HEK293 (cell line): ENCODE measurements around the gene SLITRK5.

Experiments
- HOXC10 ChIP-seq: sonication (generic); formaldehyde crosslinking; IDR thresholded peaks from 2 replicates; pipeline ENCODE4 v1.8.1; 2023; ENCODE audit warnings: mild to moderate bottlenecking, missing genetic modification reagents
- PRDM4 ChIP-seq: fragments of 450-650 bp; formaldehyde crosslinking; IDR thresholded peaks from 2 replicates; pipeline ENCODE4 v1.5.1; 2017; ENCODE audit warnings: missing biosample characterization, missing genetic modification characterization
- RBAK ChIP-seq: fragments of 450-650 bp; formaldehyde crosslinking; IDR thresholded peaks from 2 replicates; pipeline ENCODE4 v1.5.1; 2016; ENCODE audit warnings: missing biosample characterization, missing genetic modification characterization
- REPIN1 ChIP-seq: fragments of 450-650 bp; formaldehyde crosslinking; IDR thresholded peaks from 2 replicates; pipeline ENCODE4 v1.5.1; 2017; ENCODE audit warnings: missing biosample characterization, missing genetic modification characterization, low read depth
- ZBTB20 ChIP-seq: fragments of 450-650 bp; formaldehyde crosslinking; IDR thresholded peaks from 2 replicates; pipeline ENCODE4 v1.5.1; 2016; ENCODE audit warnings: missing biosample characterization, missing genetic modification characterization
- ZNF140 ChIP-seq: fragments of 450-650 bp; formaldehyde crosslinking; IDR thresholded peaks from 2 replicates; pipeline ENCODE4 v1.5.1; 2016; ENCODE audit warnings: missing biosample characterization, missing genetic modification characterization
- ZNF18 ChIP-seq: fragments of 450-650 bp; formaldehyde crosslinking; IDR thresholded peaks from 2 replicates; pipeline ENCODE4 v1.5.1; 2016; ENCODE audit warnings: missing biosample characterization, missing genetic modification characterization
- ZNF2 ChIP-seq: fragments of 450-650 bp; formaldehyde crosslinking; IDR thresholded peaks from 2 replicates; pipeline ENCODE4 v1.5.1; 2016; ENCODE audit warnings: missing biosample characterization, missing genetic modification characterization
- ZNF211 ChIP-seq: fragments of 450-650 bp; formaldehyde crosslinking; IDR thresholded peaks from 2 replicates; pipeline ENCODE4 v1.5.1; 2016; ENCODE audit warnings: low read depth, missing biosample characterization, missing genetic modification characterization
- ZNF274 ChIP-seq, 2 experiments: fragments of 200-500 bp in 1 of 2; fragments of 450-650 bp in 1 of 2; sonication (Bioruptor generic) in 1 of 2; formaldehyde crosslinking in 1 of 2; IDR thresholded peaks; 2 replicates each; pipeline versions ENCODE4 v1.5.1 to v1.6.1; 2014 to 2016; ENCODE audit warnings: borderline replicate concordance in 1 of 2, inconsistent platforms in 1 of 2, low read length in 1 of 2, missing biosample characterization in 1 of 2, missing genetic modification characterization in 1 of 2
- ZNF366 ChIP-seq: fragments of 450-650 bp; formaldehyde crosslinking; conservative IDR thresholded peaks from 2 replicates; pipeline ENCODE4 v1.5.1; 2016; ENCODE audit warnings: missing biosample characterization, missing genetic modification characterization
- ZNF404 ChIP-seq: fragments of 450-650 bp; formaldehyde crosslinking; IDR thresholded peaks from 2 replicates; pipeline ENCODE4 v1.5.1; 2017; ENCODE audit warnings: missing biosample characterization, missing genetic modification characterization
- ZNF521 ChIP-seq: fragments of 450-650 bp; formaldehyde crosslinking; IDR thresholded peaks from 2 replicates; pipeline ENCODE4 v1.5.1; 2017; ENCODE audit warnings: missing biosample characterization, mild to moderate bottlenecking, missing genetic modification characterization
- ZNF623 ChIP-seq: fragments of 450-650 bp; formaldehyde crosslinking; IDR thresholded peaks from 2 replicates; pipeline ENCODE4 v1.5.1; 2016; ENCODE audit warnings: missing biosample characterization, missing genetic modification characterization
- ZNF624 ChIP-seq: fragments of 450-650 bp; formaldehyde crosslinking; IDR thresholded peaks from 2 replicates; pipeline ENCODE4 v1.5.1; 2017; ENCODE audit warnings: missing biosample characterization, missing genetic modification characterization
- ZNF707 ChIP-seq: fragments of 450-650 bp; formaldehyde crosslinking; IDR thresholded peaks from 2 replicates; pipeline ENCODE4 v1.5.1; 2016; ENCODE audit warnings: missing biosample characterization, missing genetic modification characterization
- ZNF776 ChIP-seq: fragments of 450-650 bp; formaldehyde crosslinking; IDR thresholded peaks from 2 replicates; pipeline ENCODE4 v1.5.0; 2017; ENCODE audit warnings: missing biosample characterization, missing genetic modification characterization, borderline replicate concordance
- TF ChIP-seq, protein P1 (sequence below): fragments of 450-650 bp; formaldehyde crosslinking; IDR thresholded peaks from 2 replicates; pipeline ENCODE4 v1.5.1; 2017; ENCODE audit warnings: missing biosample characterization, missing genetic modification characterization
- TF ChIP-seq, protein P2 (sequence below): fragments of 450-650 bp; formaldehyde crosslinking; IDR thresholded peaks from 2 replicates; pipeline ENCODE4 v1.5.1; 2016; ENCODE audit warnings: missing biosample characterization, missing genetic modification characterization
- TF ChIP-seq, protein P3 (sequence below): fragments of 450-650 bp; formaldehyde crosslinking; IDR thresholded peaks from 2 replicates; pipeline ENCODE4 v1.5.1; 2017; ENCODE audit warnings: missing biosample characterization, missing genetic modification characterization
- TF ChIP-seq, protein P4 (sequence below): fragments of 450-650 bp; formaldehyde crosslinking; IDR thresholded peaks from 2 replicates; pipeline ENCODE4 v1.5.1; 2016; ENCODE audit warnings: missing biosample characterization, missing genetic modification characterization
- TF ChIP-seq, protein P5 (sequence below): fragments of 450-650 bp; formaldehyde crosslinking; IDR thresholded peaks from 2 replicates; pipeline ENCODE4 v1.5.1; 2016; ENCODE audit warnings: missing biosample characterization, missing genetic modification characterization
- TF ChIP-seq, protein P6 (sequence below): fragments of 450-650 bp; formaldehyde crosslinking; IDR thresholded peaks from 2 replicates; pipeline ENCODE4 v1.5.1; 2016; ENCODE audit warnings: missing biosample characterization, missing genetic modification characterization
- TF ChIP-seq, protein P7 (sequence below): fragments of 450-650 bp; formaldehyde crosslinking; IDR thresholded peaks from 2 replicates; pipeline ENCODE4 v1.5.1; 2016; ENCODE audit warnings: missing biosample characterization, missing genetic modification characterization

SLITRK5 gene

GRCh38 chr13:87671031-87671752 lies at the start of gene SLITRK5 (continued):
- TF ChIP-seq, protein P1, sequence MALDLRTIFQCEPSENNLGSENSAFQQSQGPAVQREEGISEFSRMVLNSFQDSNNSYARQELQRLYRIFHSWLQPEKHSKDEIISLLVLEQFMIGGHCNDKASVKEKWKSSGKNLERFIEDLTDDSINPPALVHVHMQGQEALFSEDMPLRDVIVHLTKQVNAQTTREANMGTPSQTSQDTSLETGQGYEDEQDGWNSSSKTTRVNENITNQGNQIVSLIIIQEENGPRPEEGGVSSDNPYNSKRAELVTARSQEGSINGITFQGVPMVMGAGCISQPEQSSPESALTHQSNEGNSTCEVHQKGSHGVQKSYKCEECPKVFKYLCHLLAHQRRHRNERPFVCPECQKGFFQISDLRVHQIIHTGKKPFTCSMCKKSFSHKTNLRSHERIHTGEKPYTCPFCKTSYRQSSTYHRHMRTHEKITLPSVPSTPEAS (tag by site-specific recombination), result 0 out of 2 replicates have a peak, but pooled peaks have one; percentile 19
- TF ChIP-seq REPIN1 (tag by site-specific recombination) (no peak), ZNF140 (tag by site-specific recombination) (no peak), ZNF521 (tag by site-specific recombination) (no peak), ZNF776 (tag by site-specific recombination) (no peak), HOXC10 (CRISPR knock-in tag) (no peak), ZNF624 (no peak), RBAK (tag by site-specific recombination) (no peak), PRDM4 (tag by site-specific recombination) (no peak), ZNF404 (tag by site-specific recombination) (no peak), ZNF211 (no peak), ZNF707 (tag by site-specific recombination) (no peak), ZNF2 (tag by site-specific recombination) (no peak), ZBTB20 (tag by site-specific recombination) (peak; percentile 90), ZNF18 (tag by site-specific recombination) (no peak), ZNF274 (IDR thresholded peaks at IDR 0.05; ENCODE audit: low read length) (no peak), ZNF274 (tag by site-specific recombination; IDR thresholded peaks at IDR 0.05; ENCODE audit: borderline replicate concordance) (no peak), ZNF623 (tag by site-specific recombination) (no peak), ZNF366 (tag by site-specific recombination) (peak; percentile 46; the same call in 1 of the 2 replicates)
- TF ChIP-seq, protein P2, sequence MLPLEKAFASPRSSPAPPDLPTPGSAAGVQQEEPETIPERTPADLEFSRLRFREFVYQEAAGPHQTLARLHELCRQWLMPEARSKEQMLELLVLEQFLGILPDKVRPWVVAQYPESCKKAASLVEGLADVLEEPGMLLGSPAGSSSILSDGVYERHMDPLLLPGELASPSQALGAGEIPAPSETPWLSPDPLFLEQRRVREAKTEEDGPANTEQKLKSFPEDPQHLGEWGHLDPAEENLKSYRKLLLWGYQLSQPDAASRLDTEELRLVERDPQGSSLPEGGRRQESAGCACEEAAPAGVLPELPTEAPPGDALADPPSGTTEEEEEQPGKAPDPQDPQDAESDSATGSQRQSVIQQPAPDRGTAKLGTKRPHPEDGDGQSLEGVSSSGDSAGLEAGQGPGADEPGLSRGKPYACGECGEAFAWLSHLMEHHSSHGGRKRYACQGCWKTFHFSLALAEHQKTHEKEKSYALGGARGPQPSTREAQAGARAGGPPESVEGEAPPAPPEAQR (tag by site-specific recombination), result no peak
- TF ChIP-seq, protein P3, sequence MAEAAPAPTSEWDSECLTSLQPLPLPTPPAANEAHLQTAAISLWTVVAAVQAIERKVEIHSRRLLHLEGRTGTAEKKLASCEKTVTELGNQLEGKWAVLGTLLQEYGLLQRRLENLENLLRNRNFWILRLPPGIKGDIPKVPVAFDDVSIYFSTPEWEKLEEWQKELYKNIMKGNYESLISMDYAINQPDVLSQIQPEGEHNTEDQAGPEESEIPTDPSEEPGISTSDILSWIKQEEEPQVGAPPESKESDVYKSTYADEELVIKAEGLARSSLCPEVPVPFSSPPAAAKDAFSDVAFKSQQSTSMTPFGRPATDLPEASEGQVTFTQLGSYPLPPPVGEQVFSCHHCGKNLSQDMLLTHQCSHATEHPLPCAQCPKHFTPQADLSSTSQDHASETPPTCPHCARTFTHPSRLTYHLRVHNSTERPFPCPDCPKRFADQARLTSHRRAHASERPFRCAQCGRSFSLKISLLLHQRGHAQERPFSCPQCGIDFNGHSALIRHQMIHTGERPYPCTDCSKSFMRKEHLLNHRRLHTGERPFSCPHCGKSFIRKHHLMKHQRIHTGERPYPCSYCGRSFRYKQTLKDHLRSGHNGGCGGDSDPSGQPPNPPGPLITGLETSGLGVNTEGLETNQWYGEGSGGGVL (tag by site-specific recombination), result no peak
- TF ChIP-seq, protein P4, sequence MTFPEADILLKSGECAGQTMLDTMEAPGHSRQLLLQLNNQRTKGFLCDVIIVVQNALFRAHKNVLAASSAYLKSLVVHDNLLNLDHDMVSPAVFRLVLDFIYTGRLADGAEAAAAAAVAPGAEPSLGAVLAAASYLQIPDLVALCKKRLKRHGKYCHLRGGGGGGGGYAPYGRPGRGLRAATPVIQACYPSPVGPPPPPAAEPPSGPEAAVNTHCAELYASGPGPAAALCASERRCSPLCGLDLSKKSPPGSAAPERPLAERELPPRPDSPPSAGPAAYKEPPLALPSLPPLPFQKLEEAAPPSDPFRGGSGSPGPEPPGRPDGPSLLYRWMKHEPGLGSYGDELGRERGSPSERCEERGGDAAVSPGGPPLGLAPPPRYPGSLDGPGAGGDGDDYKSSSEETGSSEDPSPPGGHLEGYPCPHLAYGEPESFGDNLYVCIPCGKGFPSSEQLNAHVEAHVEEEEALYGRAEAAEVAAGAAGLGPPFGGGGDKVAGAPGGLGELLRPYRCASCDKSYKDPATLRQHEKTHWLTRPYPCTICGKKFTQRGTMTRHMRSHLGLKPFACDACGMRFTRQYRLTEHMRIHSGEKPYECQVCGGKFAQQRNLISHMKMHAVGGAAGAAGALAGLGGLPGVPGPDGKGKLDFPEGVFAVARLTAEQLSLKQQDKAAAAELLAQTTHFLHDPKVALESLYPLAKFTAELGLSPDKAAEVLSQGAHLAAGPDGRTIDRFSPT, result peak; percentile 88
- TF ChIP-seq, protein P5, sequence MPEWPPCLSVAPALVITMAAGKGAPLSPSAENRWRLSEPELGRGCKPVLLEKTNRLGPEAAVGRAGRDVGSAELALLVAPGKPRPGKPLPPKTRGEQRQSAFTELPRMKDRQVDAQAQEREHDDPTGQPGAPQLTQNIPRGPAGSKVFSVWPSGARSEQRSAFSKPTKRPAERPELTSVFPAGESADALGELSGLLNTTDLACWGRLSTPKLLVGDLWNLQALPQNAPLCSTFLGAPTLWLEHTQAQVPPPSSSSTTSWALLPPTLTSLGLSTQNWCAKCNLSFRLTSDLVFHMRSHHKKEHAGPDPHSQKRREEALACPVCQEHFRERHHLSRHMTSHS (tag by site-specific recombination), result no peak
- TF ChIP-seq, protein P6, sequence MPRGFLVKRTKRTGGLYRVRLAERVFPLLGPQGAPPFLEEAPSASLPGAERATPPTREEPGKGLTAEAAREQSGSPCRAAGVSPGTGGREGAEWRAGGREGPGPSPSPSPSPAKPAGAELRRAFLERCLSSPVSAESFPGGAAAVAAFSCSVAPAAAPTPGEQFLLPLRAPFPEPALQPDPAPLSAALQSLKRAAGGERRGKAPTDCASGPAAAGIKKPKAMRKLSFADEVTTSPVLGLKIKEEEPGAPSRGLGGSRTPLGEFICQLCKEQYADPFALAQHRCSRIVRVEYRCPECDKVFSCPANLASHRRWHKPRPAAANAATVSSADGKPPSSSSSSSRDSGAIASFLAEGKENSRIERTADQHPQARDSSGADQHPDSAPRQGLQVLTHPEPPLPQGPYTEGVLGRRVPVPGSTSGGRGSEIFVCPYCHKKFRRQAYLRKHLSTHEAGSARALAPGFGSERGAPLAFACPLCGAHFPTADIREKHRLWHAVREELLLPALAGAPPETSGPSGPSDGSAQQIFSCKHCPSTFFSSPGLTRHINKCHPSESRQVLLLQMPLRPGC (tag by site-specific recombination), result no peak
- TF ChIP-seq, protein P7, sequence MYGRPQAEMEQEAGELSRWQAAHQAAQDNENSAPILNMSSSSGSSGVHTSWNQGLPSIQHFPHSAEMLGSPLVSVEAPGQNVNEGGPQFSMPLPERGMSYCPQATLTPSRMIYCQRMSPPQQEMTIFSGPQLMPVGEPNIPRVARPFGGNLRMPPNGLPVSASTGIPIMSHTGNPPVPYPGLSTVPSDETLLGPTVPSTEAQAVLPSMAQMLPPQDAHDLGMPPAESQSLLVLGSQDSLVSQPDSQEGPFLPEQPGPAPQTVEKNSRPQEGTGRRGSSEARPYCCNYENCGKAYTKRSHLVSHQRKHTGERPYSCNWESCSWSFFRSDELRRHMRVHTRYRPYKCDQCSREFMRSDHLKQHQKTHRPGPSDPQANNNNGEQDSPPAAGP, result no peak
